ENCODE results near the gene TCF20. TPM values are rescaled to one million over a fixed set of nuclear protein-coding genes. Genes with fewer than 3 reads are reported as not detected.

TCF20 gene
- total RNA-seq, 3 donors from 2014 or later: 24.2 to 43.3 (median 36.1) TPM

GRCh38 chr22:42285604-42286003, 15.2 kb upstream of the TCF20 start:
- no peak overlapping the region for H3K4me3 ChIP-seq
- H3K4me1 ChIP-seq: peaks cover 0 to 9% of the 10 kb centered on the region in 2 donors
- no peaks in the 10 kb centered on the region for H3K9me3 ChIP-seq
- H3K27me3 ChIP-seq: peaks cover 0 to 13% of the 10 kb centered on the region in 2 donors
- H3K36me3 ChIP-seq: no peaks in the 10 kb centered on the region
- intact Hi-C loops (cut with DNase I; ENCODE audit: low total_unique reads): no loop called here
- no peak overlapping the region for H3K27ac ChIP-seq
- no peak for DNase-seq (ENCODE audit: low spot score in 2 of 2)
- no peak for TF ChIP-seq POLR2AphosphoS5 (IDR thresholded peaks at IDR 0.05)
- TF ChIP-seq, protein P1, sequence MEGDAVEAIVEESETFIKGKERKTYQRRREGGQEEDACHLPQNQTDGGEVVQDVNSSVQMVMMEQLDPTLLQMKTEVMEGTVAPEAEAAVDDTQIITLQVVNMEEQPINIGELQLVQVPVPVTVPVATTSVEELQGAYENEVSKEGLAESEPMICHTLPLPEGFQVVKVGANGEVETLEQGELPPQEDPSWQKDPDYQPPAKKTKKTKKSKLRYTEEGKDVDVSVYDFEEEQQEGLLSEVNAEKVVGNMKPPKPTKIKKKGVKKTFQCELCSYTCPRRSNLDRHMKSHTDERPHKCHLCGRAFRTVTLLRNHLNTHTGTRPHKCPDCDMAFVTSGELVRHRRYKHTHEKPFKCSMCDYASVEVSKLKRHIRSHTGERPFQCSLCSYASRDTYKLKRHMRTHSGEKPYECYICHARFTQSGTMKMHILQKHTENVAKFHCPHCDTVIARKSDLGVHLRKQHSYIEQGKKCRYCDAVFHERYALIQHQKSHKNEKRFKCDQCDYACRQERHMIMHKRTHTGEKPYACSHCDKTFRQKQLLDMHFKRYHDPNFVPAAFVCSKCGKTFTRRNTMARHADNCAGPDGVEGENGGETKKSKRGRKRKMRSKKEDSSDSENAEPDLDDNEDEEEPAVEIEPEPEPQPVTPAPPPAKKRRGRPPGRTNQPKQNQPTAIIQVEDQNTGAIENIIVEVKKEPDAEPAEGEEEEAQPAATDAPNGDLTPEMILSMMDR (IDR thresholded peaks at IDR 0.05): no peak
- TF ChIP-seq POLR2A (IDR thresholded peaks at IDR 0.05): no peak

- no peak for DNase-seq (ENCODE audit: low spot score in 2 of 2)
- no peak overlapping the region for H3K27ac ChIP-seq
- H3K9me3 ChIP-seq: no peaks in the 10 kb centered on the region
- TF ChIP-seq POLR2AphosphoS5 (IDR thresholded peaks at IDR 0.05) (no peak), POLR2A (IDR thresholded peaks at IDR 0.05) (no peak)
- TF ChIP-seq, protein P1 (IDR thresholded peaks at IDR 0.05): no peak
- peaks cover 0 to 13% of the 10 kb centered on the region in 2 donors for H3K27me3 ChIP-seq
- intact Hi-C loops (cut with DNase I; ENCODE audit: low total_unique reads): no loop called here
- no peaks in the 10 kb centered on the region for H3K36me3 ChIP-seq
- H3K4me3 ChIP-seq: no peak overlapping the region
- peaks cover 0 to 9% of the 10 kb centered on the region in 2 donors for H3K4me1 ChIP-seq
Measured at GRCh38 chr22:42284643-42285181, 14.3 kb upstream of the TCF20 start.

DNA sequence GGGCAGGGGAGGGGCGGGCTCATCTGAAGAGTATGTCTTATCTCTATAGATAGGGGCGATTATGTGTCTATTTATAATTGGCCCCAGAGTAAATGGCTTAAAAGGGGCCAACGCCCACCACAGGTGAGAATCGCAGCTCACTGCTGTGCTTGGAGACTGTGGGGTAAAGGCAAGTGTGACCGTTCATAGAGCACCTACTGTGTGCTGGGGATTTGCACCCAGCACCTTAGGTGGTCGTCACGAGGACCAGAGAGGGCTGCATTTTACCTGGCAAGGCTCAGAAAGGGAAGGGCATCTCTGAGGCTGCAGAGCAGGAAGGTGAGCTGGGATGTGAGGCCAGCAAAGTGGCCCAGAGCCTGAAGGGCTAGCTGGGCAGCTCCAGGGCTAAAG, 13.7 kb upstream of the TCF20 start:
- H3K4me1 ChIP-seq: peaks cover 0 to 5% of the 10 kb centered on the region in 2 donors
- no peak overlapping the region for H3K27ac ChIP-seq
- H3K36me3 ChIP-seq: no peaks in the 10 kb centered on the region
- H3K9me3 ChIP-seq: no peaks in the 10 kb centered on the region
- peaks cover 0 to 13% of the 10 kb centered on the region in 2 donors for H3K27me3 ChIP-seq
- peak overlapping the region in 2 of 3 donors; percentile 49 to 74 for H3K4me3 ChIP-seq
- TF ChIP-seq, protein P1 (IDR thresholded peaks at IDR 0.05): no peak
- TF ChIP-seq POLR2AphosphoS5 (IDR thresholded peaks at IDR 0.05) (no peak), POLR2A (IDR thresholded peaks at IDR 0.05) (no peak)
- DNase-seq (ENCODE audit: low spot score in 2 of 2): no peak
- intact Hi-C loops (cut with DNase I; ENCODE audit: low total_unique reads): no loop called here

DNA sequence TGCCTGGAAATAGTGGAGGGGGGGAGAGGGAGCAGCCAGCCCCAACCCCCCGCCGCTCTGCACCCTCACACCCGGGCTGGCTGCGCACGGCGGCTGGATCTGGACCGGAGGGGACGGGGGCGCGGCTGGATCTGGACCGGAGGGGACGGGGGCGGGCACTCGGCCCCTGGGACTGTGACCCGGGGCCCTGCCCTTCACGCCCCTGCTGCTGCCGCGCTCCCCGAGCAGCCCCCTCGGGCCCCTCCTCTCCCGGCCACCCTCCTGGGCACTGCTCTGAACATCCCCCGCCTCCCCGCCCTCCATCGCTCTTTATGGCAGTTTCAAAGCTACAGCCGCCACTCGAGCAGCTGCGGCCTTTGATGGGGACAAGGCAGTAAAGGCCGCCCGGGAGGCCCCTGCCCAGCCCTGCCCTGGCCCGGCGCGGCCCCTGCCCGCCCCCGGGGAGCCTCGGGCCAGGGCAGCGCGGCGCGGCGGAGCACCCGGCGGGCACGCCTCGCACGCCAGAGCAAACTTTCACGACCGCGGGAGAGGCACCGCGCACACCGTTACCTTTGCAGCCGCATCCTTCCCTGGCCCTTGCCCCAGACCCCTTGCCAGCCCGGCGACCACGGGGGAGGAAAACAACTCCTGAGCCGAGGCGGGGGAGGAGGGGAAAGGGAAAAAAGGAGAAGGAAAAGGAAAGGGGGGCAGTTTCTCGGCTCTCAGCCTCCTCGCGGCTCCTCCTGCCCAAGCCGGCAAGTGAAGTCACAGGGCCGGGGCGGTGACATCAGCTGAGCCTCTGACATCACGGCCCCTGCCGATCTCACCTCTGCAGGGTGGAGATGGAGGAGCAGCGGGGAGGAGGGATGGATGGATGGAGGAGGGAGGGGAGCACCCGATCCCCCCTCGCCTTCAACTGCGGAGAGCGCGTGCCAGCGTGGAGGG, 13.1 kb upstream of the TCF20 start:
- intact Hi-C loops (cut with DNase I; ENCODE audit: low total_unique reads): no loop called here
- peaks cover 0 to 5% of the 10 kb centered on the region in 2 donors for H3K4me1 ChIP-seq
- peaks cover 0 to 13% of the 10 kb centered on the region in 2 donors for H3K27me3 ChIP-seq
- H3K4me3 ChIP-seq: peak overlapping the region; percentile 27 to 74 (median 49)
- TF ChIP-seq, protein P1 (IDR thresholded peaks at IDR 0.05): no peak
- no peak for TF ChIP-seq POLR2A (IDR thresholded peaks at IDR 0.05)
- TF ChIP-seq POLR2AphosphoS5 (IDR thresholded peaks at IDR 0.05): no peak
- DNase-seq (ENCODE audit: low spot score in 2 of 2): no peak
- H3K9me3 ChIP-seq: no peaks in the 10 kb centered on the region
- no peak overlapping the region for H3K27ac ChIP-seq
- no peaks in the 10 kb centered on the region for H3K36me3 ChIP-seq

GRCh38 chr22:42282943-42283277, 12.5 kb upstream of the TCF20 start:
- intact Hi-C loops (cut with DNase I; ENCODE audit: low total_unique reads): no loop called here
- TF ChIP-seq POLR2AphosphoS5 (IDR thresholded peaks at IDR 0.05) (no peak), POLR2A (IDR thresholded peaks at IDR 0.05) (no peak)
- TF ChIP-seq, protein P1 (IDR thresholded peaks at IDR 0.05): no peak
- no peak for DNase-seq (ENCODE audit: low spot score in 2 of 2)
- no peak overlapping the region for H3K27ac ChIP-seq
- no peaks in the 10 kb centered on the region for H3K9me3 ChIP-seq
- no peaks in the 10 kb centered on the region for H3K36me3 ChIP-seq
- peak overlapping the region; percentile 27 to 74 (median 49) for H3K4me3 ChIP-seq
- peaks cover 0 to 5% of the 10 kb centered on the region in 2 donors for H3K4me1 ChIP-seq
- H3K27me3 ChIP-seq: peaks cover 0 to 13% of the 10 kb centered on the region in 2 donors
